Neuron (in vitro differentiated cells): ENCODE results near the gene SGMS1.

Experiments
- H2AFZ ChIP-seq: one replicate; pipeline ENCODE4 v1.6.1; 2013; ENCODE audit warnings: low read depth, mild to moderate bottlenecking, inconsistent platforms, low read length, moderate library complexity
- H3K27me3 ChIP-seq: one replicate; pipeline ENCODE4 v1.6.1; 2013; ENCODE audit warnings: low read length; ENCODE audit not compliant: insufficient read depth
- H3K36me3 ChIP-seq: one replicate; pipeline ENCODE4 v1.6.1; 2013; ENCODE audit warnings: low read length; ENCODE audit not compliant: insufficient read depth
- H3K4me1 ChIP-seq: one replicate; pipeline ENCODE4 v1.6.1; 2013; ENCODE audit warnings: low read length; ENCODE audit not compliant: insufficient read depth
- H3K4me3 ChIP-seq: 2 replicates; pipeline ENCODE4 v1.5.1; 2013; ENCODE audit warnings: mild to moderate bottlenecking, low read length, moderate library complexity
- H3K9me3 ChIP-seq: one replicate; pipeline ENCODE4 v1.6.1; 2013; ENCODE audit warnings: low read length

SGMS1 gene

DNA sequence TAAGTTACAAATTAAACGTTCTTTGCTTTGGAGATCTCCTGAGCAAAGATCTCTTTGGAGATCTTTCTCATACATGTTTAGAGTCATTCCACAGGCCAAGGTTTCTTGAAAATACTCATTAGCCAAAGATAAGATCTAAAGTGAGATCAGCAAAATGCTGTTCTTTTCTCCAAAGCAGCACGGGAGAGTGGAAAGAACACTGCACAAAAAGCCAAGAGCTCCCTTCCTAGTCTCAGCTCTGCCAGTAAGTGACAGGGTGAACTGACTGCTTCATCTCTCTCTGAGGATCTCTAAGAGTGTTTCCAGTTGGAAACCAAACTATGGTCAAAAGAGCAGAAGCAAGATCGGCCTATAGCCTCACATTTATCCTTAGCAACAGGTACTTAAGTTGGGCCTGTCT lies 204.0 kb downstream of the SGMS1 start:
- Histone ChIP-seq H3K9me3 (no peaks in the 10 kb centered on the region), H2AFZ (no peak overlapping the region), H3K27me3 (no peaks in the 10 kb centered on the region), H3K4me1 (peaks cover 11% of the 10 kb centered on the region), H3K4me3 (no peak overlapping the region), H3K36me3 (no peaks in the 10 kb centered on the region)

DNA sequence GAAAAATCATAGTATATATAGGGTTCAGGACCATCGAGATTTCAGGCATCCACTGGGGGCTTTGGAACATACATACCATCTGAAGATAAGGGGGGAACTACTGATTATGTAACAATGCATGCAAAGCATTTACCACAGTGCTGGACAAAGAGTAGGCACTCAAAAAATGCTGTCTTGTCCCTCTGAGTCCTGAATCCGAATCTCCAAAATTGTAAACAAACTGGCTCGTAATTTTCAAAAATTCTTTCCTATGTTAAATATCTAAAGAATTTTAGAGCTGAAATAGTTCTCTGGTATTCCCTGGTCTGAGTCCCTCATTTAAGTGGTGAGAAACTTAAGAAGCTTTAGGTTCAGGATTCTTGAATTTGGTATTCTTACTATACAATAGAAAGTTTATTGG lies 204.7 kb downstream of the SGMS1 start:
- Histone ChIP-seq H3K4me1 (peaks cover 11% of the 10 kb centered on the region), H3K27me3 (no peaks in the 10 kb centered on the region), H3K4me3 (no peak overlapping the region), H3K36me3 (no peaks in the 10 kb centered on the region), H3K9me3 (no peaks in the 10 kb centered on the region), H2AFZ (no peak overlapping the region)

DNA sequence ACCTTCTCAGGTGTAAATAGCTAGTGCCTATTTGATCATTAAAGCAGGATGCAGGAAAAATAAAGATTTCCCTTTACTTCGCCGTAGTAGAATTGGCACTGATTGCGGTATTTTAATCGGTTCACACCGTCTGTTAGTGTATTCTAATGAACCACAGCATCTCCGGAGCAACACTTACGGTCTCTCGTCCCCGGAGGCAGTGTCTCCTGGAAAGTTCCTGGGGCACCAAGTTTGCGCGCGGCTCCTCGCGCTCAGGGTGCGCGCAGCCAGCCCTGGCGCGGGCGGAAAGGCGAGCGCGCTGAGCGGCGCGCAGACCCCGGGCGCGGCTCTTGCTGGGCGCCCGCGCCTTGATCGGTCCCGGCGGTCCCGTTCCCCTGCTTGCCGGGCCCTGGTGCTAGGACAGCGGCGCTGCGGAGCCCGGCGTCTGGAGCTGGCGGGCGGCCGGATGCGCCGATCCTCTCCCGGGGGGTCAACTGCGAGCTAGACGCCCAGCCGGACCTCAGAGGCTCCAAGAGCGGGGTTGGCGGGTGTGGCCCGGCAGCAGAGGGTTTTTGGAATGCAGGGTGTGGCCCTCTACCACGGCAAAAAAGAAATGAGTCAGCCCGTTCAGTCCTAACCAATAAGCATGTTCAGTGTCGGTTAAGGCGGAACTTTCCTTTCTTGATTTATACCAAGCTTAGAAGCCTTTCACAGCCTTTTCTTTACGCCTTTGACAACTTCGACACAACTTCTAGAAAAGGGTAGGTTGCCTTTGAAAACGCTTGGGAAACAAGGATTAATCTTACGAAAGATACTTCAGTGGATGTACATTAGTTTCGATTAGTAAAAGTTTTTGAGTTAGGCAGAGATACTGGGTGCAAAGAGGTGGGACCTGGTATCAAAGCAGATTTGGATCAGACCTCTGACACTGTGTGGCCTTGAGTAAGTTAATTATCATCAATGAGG lies 205.6 kb downstream of the SGMS1 start:
- Histone ChIP-seq H3K4me1 (peaks cover 11% of the 10 kb centered on the region), H3K4me3 (peak overlapping the region; percentile 46), H3K36me3 (no peaks in the 10 kb centered on the region), H3K9me3 (no peaks in the 10 kb centered on the region), H3K27me3 (no peaks in the 10 kb centered on the region), H2AFZ (peak overlapping the region; percentile 88)

DNA sequence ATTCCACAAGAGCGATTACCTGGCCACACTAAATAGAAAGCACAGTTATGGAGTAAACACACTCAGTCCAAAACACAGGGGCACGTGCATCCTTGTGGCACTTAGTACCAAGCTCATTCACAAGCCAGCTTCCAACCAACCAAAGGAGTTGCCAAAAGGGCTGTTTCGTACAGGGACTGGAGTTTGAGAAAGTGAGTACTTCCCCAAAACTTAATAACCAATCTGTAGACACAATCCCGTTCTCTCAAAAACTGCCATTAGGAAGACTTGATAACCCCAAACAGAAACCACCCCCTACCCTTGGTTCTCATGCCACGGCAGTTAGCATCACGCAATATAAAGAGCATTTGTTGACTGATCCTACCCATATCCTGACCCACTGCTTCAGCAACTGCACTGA lies 206.3 kb downstream of the SGMS1 start:
- Histone ChIP-seq H2AFZ (peak overlapping the region; percentile 88), H3K9me3 (no peaks in the 10 kb centered on the region), H3K4me3 (peak overlapping the region; percentile 46), H3K27me3 (no peaks in the 10 kb centered on the region), H3K36me3 (no peaks in the 10 kb centered on the region), H3K4me1 (peaks cover 11% of the 10 kb centered on the region)

GRCh38 chr10:50416881-50417280 lies 206.9 kb downstream of the SGMS1 start:
- Histone ChIP-seq H3K4me3 (no peak overlapping the region), H3K27me3 (no peaks in the 10 kb centered on the region), H3K36me3 (no peaks in the 10 kb centered on the region), H3K4me1 (peaks cover 9% of the 10 kb centered on the region), H3K9me3 (no peaks in the 10 kb centered on the region), H2AFZ (no peak overlapping the region)

DNA sequence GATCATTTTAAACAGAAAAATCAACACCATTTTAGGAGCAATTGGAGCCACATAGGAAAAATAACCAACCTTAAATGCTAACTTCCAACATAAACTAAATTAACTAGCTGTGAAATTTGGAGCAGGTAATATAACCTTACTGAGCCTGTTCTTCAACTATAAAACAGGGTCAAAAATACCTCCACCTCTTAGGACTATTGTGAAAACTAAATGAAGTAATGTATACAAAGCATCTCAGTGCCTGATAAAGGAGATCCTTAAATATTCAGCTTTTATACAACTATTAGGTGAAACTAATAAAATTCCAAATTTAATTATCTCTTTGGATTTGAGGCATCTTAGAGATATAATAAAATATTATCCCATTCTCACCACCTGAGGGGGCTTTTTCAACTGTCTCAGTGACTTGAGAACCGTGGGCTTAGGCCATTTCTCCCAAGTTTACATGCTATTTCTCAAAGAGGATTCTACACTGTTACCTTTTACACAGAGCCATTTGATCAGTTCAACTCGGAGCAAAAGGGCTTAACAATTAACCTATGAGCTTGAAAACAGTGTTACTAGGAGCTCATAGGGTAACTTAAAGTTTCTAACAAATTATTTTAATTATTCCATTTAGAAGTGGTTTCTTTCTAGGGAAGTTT lies 207.5 kb downstream of the SGMS1 start:
- Histone ChIP-seq H3K9me3 (no peaks in the 10 kb centered on the region), H3K4me3 (no peak overlapping the region), H3K27me3 (no peaks in the 10 kb centered on the region), H2AFZ (no peak overlapping the region), H3K36me3 (no peaks in the 10 kb centered on the region), H3K4me1 (peaks cover 7% of the 10 kb centered on the region)

- H3K9me3 ChIP-seq: no peaks in the 10 kb centered on the region
- peaks cover 7% of the 10 kb centered on the region for H3K4me1 ChIP-seq
- no peak overlapping the region for H2AFZ ChIP-seq
- no peaks in the 10 kb centered on the region for H3K36me3 ChIP-seq
- H3K4me3 ChIP-seq: no peak overlapping the region
- no peaks in the 10 kb centered on the region for H3K27me3 ChIP-seq
These were observed 208.5 kb downstream of the SGMS1 start for GRCh38 chr10:50415292-50415691.

- no peaks in the 10 kb centered on the region for H3K9me3 ChIP-seq
- no peak overlapping the region for H2AFZ ChIP-seq
- H3K36me3 ChIP-seq: no peaks in the 10 kb centered on the region
- H3K27me3 ChIP-seq: no peaks in the 10 kb centered on the region
- no peak overlapping the region for H3K4me3 ChIP-seq
- H3K4me1 ChIP-seq: no peaks in the 10 kb centered on the region
These were observed 213.5 kb downstream of the SGMS1 start for GRCh38 chr10:50410066-50410811.

DNA sequence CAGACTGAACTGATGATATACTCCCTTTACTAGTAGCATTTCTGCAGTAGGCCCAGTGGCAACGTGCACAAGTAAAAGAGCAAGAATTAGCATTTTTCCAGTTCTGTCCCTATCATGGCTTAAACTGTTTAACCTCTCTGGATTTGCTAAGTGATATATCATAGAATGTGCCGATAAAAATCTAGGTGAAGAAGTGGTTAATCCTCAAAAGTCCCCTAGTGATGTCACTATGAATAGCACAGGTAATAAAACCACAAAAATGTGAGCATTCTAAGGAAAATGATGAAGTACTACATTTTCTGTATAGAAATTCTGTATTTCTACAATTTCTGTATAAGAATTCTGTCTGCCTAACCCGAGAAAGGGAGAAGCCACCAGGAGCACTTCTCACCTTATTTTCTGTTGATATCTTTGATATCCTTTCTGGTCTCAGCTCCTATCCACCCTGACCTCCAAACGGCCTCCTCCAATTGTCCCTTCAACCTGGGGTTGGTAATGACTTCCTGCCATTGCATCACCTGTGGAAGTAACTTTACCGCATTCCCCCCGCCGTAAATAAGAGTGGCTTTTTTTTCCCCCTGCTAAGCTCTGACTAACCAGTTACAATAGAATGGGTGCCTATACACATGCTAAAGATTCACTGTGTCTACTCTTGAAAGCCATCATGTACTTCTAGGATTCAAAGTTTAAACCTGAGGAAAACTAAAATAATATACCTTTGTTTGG lies 216.5 kb downstream of the SGMS1 start:
- H3K27me3 ChIP-seq: no peaks in the 10 kb centered on the region
- H3K4me1 ChIP-seq: no peaks in the 10 kb centered on the region
- no peaks in the 10 kb centered on the region for H3K9me3 ChIP-seq
- no peaks in the 10 kb centered on the region for H3K36me3 ChIP-seq
- H3K4me3 ChIP-seq: no peak overlapping the region
- no peak overlapping the region for H2AFZ ChIP-seq

DNA sequence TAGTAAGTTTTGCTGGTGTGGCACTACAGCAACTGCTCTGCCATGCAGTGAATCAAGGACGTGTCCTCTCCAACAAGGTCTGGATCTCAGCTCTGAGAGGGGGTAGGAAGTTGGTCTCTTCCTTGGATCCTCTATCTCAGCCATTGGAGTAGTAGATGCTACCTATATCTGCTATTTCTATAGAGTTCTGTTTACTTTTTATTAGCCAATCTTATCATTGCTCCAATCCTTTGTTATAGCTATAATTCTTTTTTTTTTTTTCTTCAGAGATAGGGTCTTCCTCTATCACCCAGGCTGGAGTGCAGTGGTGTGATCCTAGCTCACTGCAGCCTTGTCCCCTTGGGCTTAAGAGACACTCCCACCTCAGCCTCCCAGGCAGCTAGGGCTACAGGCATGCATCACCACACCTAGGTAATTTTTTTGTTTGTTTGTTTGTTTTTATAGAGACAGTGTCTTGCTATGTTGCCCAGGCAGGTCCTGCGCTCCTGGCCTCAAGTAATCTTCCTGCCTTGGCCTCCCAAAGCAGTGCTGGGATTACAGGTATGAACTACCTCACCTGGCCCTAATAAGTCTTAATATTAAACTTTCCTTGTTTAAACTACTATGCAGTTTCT lies 217.2 kb downstream of the SGMS1 start:
- H2AFZ ChIP-seq: no peak overlapping the region
- no peaks in the 10 kb centered on the region for H3K27me3 ChIP-seq
- no peaks in the 10 kb centered on the region for H3K36me3 ChIP-seq
- H3K9me3 ChIP-seq: no peaks in the 10 kb centered on the region
- no peaks in the 10 kb centered on the region for H3K4me1 ChIP-seq
- no peak overlapping the region for H3K4me3 ChIP-seq

DNA sequence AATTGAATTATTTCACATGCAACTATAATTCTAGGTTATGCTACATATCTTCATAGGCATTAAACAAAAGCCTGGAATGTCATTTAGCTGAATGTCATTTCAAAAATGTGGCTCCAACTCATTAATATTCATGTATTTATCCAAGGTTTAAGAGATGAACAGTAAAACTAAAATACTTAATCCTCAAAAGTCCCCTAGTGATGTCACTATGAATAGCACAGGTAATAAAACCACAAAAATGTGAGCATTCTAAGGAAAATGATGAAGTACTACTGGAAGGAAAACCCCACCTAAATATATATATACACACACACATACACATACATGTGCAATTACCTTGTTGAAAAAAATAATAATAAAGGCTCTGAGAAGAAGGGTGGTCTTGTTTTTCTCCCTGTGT lies 218.0 kb downstream of the SGMS1 start:
- H3K36me3 ChIP-seq: no peaks in the 10 kb centered on the region
- H3K4me1 ChIP-seq: no peaks in the 10 kb centered on the region
- H3K27me3 ChIP-seq: no peaks in the 10 kb centered on the region
- H3K4me3 ChIP-seq: no peak overlapping the region
- no peaks in the 10 kb centered on the region for H3K9me3 ChIP-seq
- H2AFZ ChIP-seq: no peak overlapping the region

GRCh38 chr10:50404021-50404773 lies 219.6 kb downstream of the SGMS1 start:
- H2AFZ ChIP-seq: no peak overlapping the region
- no peaks in the 10 kb centered on the region for H3K36me3 ChIP-seq
- no peaks in the 10 kb centered on the region for H3K4me1 ChIP-seq
- no peak overlapping the region for H3K4me3 ChIP-seq
- H3K27me3 ChIP-seq: no peaks in the 10 kb centered on the region
- H3K9me3 ChIP-seq: no peaks in the 10 kb centered on the region
